Kidney epithelial cell (primary cell): ENCODE data around the gene PUDP. TPM values are rescaled to one million over a fixed set of nuclear protein-coding genes. Genes with fewer than 3 reads are reported as not detected.

ENCODE experiments used
- DNase-seq: peaks from one replicate; pipeline ENCODE4 v3.0.0-alpha.2; 2010; ENCODE audit warnings: low read depth
- H3K27me3 ChIP-seq: 2 replicates; pipeline ENCODE4 v1.6.0; 2011; ENCODE audit warnings: low read length; ENCODE audit not compliant: control insufficient read depth, insufficient read depth
- H3K36me3 ChIP-seq: 2 replicates; pipeline ENCODE4 v1.5.1; 2011; ENCODE audit warnings: low read length; ENCODE audit not compliant: control insufficient read depth, insufficient read depth
- H3K4me3 ChIP-seq: 2 replicates; pipeline ENCODE4 v1.5.1; 2011; ENCODE audit warnings: low read depth, mild to moderate bottlenecking, control low read depth, low read length
- CTCF ChIP-seq: IDR thresholded peaks from 2 replicates; pipeline ENCODE4 v1.5.1; 2011; ENCODE audit warnings: mild to moderate bottlenecking, moderate library complexity, low read length, control low read depth, inconsistent platforms; ENCODE audit not compliant: insufficient read depth, poor library complexity, severe bottlenecking
- total RNA-seq: library from RNA; depleted of rRNA; stranded (reverse); fragments of >200 nt; gene quantifications from 2 replicates; pipeline ENCODE4 v1.2.3, GENCODE V29; 2015

The PUDP gene
- total RNA-seq, 1 donor from 2014 or later: 14.6 TPM

GRCh38 chrX:7060444-7060843 is 87.5 kb downstream of the PUDP start:
- DNase-seq: no peak
- Histone ChIP-seq H3K36me3 (no peaks in the 10 kb centered on the region), H3K27me3 (no peaks in the 10 kb centered on the region), H3K4me3 (no peak overlapping the region)
- TF ChIP-seq CTCF: no peak

GRCh38 chrX:7059859-7060258 is 88.1 kb downstream of the PUDP start:
- Histone ChIP-seq H3K27me3 (no peaks in the 10 kb centered on the region), H3K36me3 (no peaks in the 10 kb centered on the region), H3K4me3 (no peak overlapping the region)
- no peak for DNase-seq
- no peak for TF ChIP-seq CTCF

- no peak for DNase-seq
- Histone ChIP-seq H3K27me3 (no peaks in the 10 kb centered on the region), H3K36me3 (no peaks in the 10 kb centered on the region), H3K4me3 (no peak overlapping the region)
- no peak for TF ChIP-seq CTCF
Observed at GRCh38 chrX:7059214-7059838, 88.6 kb downstream of the PUDP start.

- no peak for DNase-seq
- no peak for TF ChIP-seq CTCF
- H3K4me3 ChIP-seq: no peak overlapping the region
- H3K36me3 ChIP-seq: no peaks in the 10 kb centered on the region
- H3K27me3 ChIP-seq: no peaks in the 10 kb centered on the region
Observed at GRCh38 chrX:7055386-7056137, 92.4 kb downstream of the PUDP start.

- no peaks in the 10 kb centered on the region for H3K27me3 ChIP-seq
- H3K36me3 ChIP-seq: no peaks in the 10 kb centered on the region
- no peak overlapping the region for H3K4me3 ChIP-seq
- no peak for DNase-seq
- no peak for TF ChIP-seq CTCF
Observed at GRCh38 chrX:7054219-7055216, 93.4 kb downstream of the PUDP start.
